Common myeloid progenitor, CD34-positive (primary cell): Measurements from ENCODE around the gene PICALM.

Source experiments
- CTCF ChIA-PET: fragments of 350-600 bp; sonication (Branson Sonifier 250); formaldehyde crosslinking; loops from one replicate; lab custom pipeline; 2021; ENCODE audit warnings: antibody characterized with exemption; lab: Charles Lee
- POLR2A ChIA-PET: fragments of 350-600 bp; sonication (Branson Sonifier 250); formaldehyde crosslinking; loops from one replicate; lab custom pipeline; 2021; ENCODE audit warnings: antibody characterized with exemption; lab: Charles Lee
- DNase-seq, 3 donors: peaks; one replicate each; pipeline versions ENCODE4 v3.0.0 to v3.0.0-alpha.2; 2013
- H3K27ac ChIP-seq, 2 experiments: 1 replicate in 1 of 2; 2 replicates in 1 of 2; pipeline ENCODE4 v1.7.0; 2013; ENCODE audit warnings: inconsistent platforms in 2 of 2, low read length in 2 of 2, mild to moderate bottlenecking in 2 of 2, low read depth in 1 of 2, moderate library complexity in 1 of 2; ENCODE audit not compliant: severe bottlenecking in 2 of 2, insufficient read depth in 1 of 2, poor library complexity in 1 of 2
- H3K27me3 ChIP-seq, 5 experiments: replicated peaks in 2 of 5; 1 replicate in 3 of 5; 2 replicates in 2 of 5; pipeline versions ENCODE4 v1.6.1 to v1.7.0; 2013; ENCODE audit warnings: low read length in 4 of 5, mild to moderate bottlenecking in 2 of 5, moderate library complexity in 2 of 5, inconsistent platforms in 1 of 5; ENCODE audit not compliant: insufficient read depth in 5 of 5, control insufficient read depth in 4 of 5
- H3K36me3 ChIP-seq, 4 experiments: 1 replicate in 2 of 4; 2 replicates in 2 of 4; pipeline versions ENCODE4 v1.6.1 to v1.7.0; 2013; ENCODE audit warnings: low read length in 3 of 4, control low read depth in 1 of 4, mild to moderate bottlenecking in 1 of 4; ENCODE audit not compliant: control insufficient read depth in 4 of 4, insufficient read depth in 4 of 4
- H3K4me1 ChIP-seq, 4 experiments: 1 replicate in 3 of 4; 2 replicates in 1 of 4; pipeline versions ENCODE4 v1.6.1 to v1.7.1; 2013; ENCODE audit warnings: low read length in 3 of 4, mild to moderate bottlenecking in 3 of 4, control low read depth in 1 of 4, inconsistent platforms in 1 of 4, moderate library complexity in 1 of 4; ENCODE audit not compliant: control insufficient read depth in 4 of 4, insufficient read depth in 4 of 4; ENCODE audit errors: control extremely low read depth in 1 of 4
- H3K4me3 ChIP-seq, 7 experiments: 1 replicate in 4 of 7; 2 replicates in 3 of 7; pipeline versions ENCODE4 v1.5.1 to v1.7.0; 2013; ENCODE audit warnings: mild to moderate bottlenecking in 7 of 7, low read length in 6 of 7, moderate library complexity in 6 of 7, inconsistent platforms in 2 of 7, low read depth in 2 of 7, control low read depth in 1 of 7; ENCODE audit not compliant: insufficient read depth in 4 of 7, control insufficient read depth in 1 of 7; ENCODE audit errors: extremely low read depth in 1 of 7
- H3K9me3 ChIP-seq, 5 experiments: 1 replicate in 4 of 5; 2 replicates in 1 of 5; pipeline versions ENCODE4 v1.6.1 to v1.7.1; 2013; ENCODE audit warnings: low read length in 4 of 5, mild to moderate bottlenecking in 2 of 5, inconsistent platforms in 1 of 5, low read depth in 1 of 5, moderate library complexity in 1 of 5; ENCODE audit not compliant: control insufficient read depth in 4 of 5, insufficient read depth in 2 of 5; ENCODE audit errors: control extremely low read depth in 1 of 5
- WGBS: methylation state at CpG from one replicate; pipeline ENCODE4 v1.1.5; 2013; ENCODE audit not compliant: insufficient coverage; 5-methylcytosine and 5-hydroxymethylcytosine counted together

Gene PICALM

GRCh38 chr11:85976525-85976924, 92.4 kb downstream of the PICALM start:
- no peaks in the 10 kb centered on the region for H3K4me1 ChIP-seq
- ChIA-PET POLR2A (no interaction called here), CTCF (interaction anchor here (1.2 to 1.3 kb wide), 2 partner anchors 13 to 19 kb away, joined by 3 read pairs; no protein-coding TSS in a partner anchor)
- H3K27me3 ChIP-seq, result no peaks in the 10 kb centered on the region
- no peak overlapping the region for H3K27ac ChIP-seq
- DNase-seq, result no peak
- WGBS, result no CpG with 5 or more reads among the region's 1 CpG
- H3K4me3 ChIP-seq, result no peak overlapping the region
- peaks cover 19 to 82% (median 48%) of the 10 kb centered on the region in 4 experiments for H3K36me3 ChIP-seq
- no peaks in the 10 kb centered on the region for H3K9me3 ChIP-seq

GRCh38 chr11:85974122-85974521, 94.8 kb downstream of the PICALM start:
- no peak overlapping the region for H3K27ac ChIP-seq
- H3K4me1 ChIP-seq, result peaks cover 0 to 2% (median under 1%) of the 10 kb centered on the region in 4 experiments
- DNase-seq, result no peak
- H3K36me3 ChIP-seq, result peaks cover 15 to 82% (median 39%) of the 10 kb centered on the region in 4 experiments
- no peaks in the 10 kb centered on the region for H3K9me3 ChIP-seq
- ChIA-PET CTCF (interaction anchor here (0.7 kb wide), 1 partner anchor 212 kb away, joined by 3 read pairs; no protein-coding TSS in a partner anchor), POLR2A (no interaction called here)
- no peaks in the 10 kb centered on the region for H3K27me3 ChIP-seq
- WGBS, result 100% methylated on average over 3 of the region's 4 CpGs
- no peak overlapping the region for H3K4me3 ChIP-seq

- no peak for DNase-seq
- H3K4me1 ChIP-seq, result peaks cover 0 to 8% (median 5%) of the 10 kb centered on the region in 4 experiments
- peaks cover 14 to 76% (median 36%) of the 10 kb centered on the region in 4 experiments for H3K36me3 ChIP-seq
- H3K27ac ChIP-seq, result no peak overlapping the region
- no CpG with 5 or more reads among the region's 5 CpGs for WGBS
- ChIA-PET POLR2A (no interaction called here), CTCF (interaction anchor here (0.6 to 2.9 kb wide), 4 partner anchors 11 to 47 kb away, joined by 3 to 7 read pairs (median 4); no protein-coding TSS in a partner anchor)
- no peak overlapping the region for H3K4me3 ChIP-seq
- H3K9me3 ChIP-seq, result no peaks in the 10 kb centered on the region
- no peaks in the 10 kb centered on the region for H3K27me3 ChIP-seq
Measured at GRCh38 chr11:85970593-85970992, 98.3 kb downstream of the PICALM start.

- Histone ChIP-seq H3K4me3 (no peak overlapping the region), H3K27me3 (no peaks in the 10 kb centered on the region), H3K4me1 (peaks cover 0 to 8% (median 5%) of the 10 kb centered on the region in 4 experiments), H3K36me3 (peaks cover 6 to 59% (median 36%) of the 10 kb centered on the region in 4 experiments), H3K9me3 (no peaks in the 10 kb centered on the region), H3K27ac (no peak overlapping the region)
- POLR2A ChIA-PET, result no interaction called here
- WGBS, result 94% methylated on average over 3 of the region's 5 CpGs
- CTCF ChIA-PET, result interaction anchor here (1.2 to 2.1 kb wide), 3 partner anchors 112 to 325 kb away, joined by 3 to 5 read pairs (median 3); partner anchors contain the start of gene CCDC83
- no peak for DNase-seq
Measured at GRCh38 chr11:85967457-85967856, 101.4 kb downstream of the PICALM start.

- no peak overlapping the region for H3K27ac ChIP-seq
- H3K27me3 ChIP-seq, result no peaks in the 10 kb centered on the region
- no peak for DNase-seq
- H3K36me3 ChIP-seq, result peaks cover 8 to 59% (median 32%) of the 10 kb centered on the region in 4 experiments
- no peak overlapping the region for H3K4me3 ChIP-seq
- ChIA-PET POLR2A (no interaction called here), CTCF (no interaction called here)
- WGBS, result 100% methylated on average over 1 of the region's 2 CpGs
- H3K4me1 ChIP-seq, result peaks cover 0 to 8% (median 5%) of the 10 kb centered on the region in 4 experiments
- no peaks in the 10 kb centered on the region for H3K9me3 ChIP-seq
Measured at GRCh38 chr11:85965202-85965601, 103.7 kb downstream of the PICALM start.

GRCh38 chr11:85961930-85962363, 106.9 kb downstream of the PICALM start:
- ChIA-PET POLR2A (no interaction called here), CTCF (interaction anchor here (0.9 kb wide), 1 partner anchor 20 kb away, joined by 3 read pairs; no protein-coding TSS in a partner anchor)
- no peak overlapping the region for H3K27ac ChIP-seq
- WGBS, result 96% methylated on average over 5 of the region's 5 CpGs
- no peaks in the 10 kb centered on the region for H3K9me3 ChIP-seq
- DNase-seq, result no peak
- no peaks in the 10 kb centered on the region for H3K4me1 ChIP-seq
- no peaks in the 10 kb centered on the region for H3K27me3 ChIP-seq
- H3K36me3 ChIP-seq, result peaks cover 16 to 71% (median 44%) of the 10 kb centered on the region in 4 experiments
- no peak overlapping the region for H3K4me3 ChIP-seq

- no peak overlapping the region for H3K4me3 ChIP-seq
- CTCF ChIA-PET, result interaction anchor here (0.9 to 1.0 kb wide), 3 partner anchors 19 to 329 kb away, joined by 3 to 5 read pairs (median 3); no protein-coding TSS in a partner anchor
- peaks cover 20 to 73% (median 43%) of the 10 kb centered on the region in 4 experiments for H3K36me3 ChIP-seq
- no peaks in the 10 kb centered on the region for H3K9me3 ChIP-seq
- H3K27me3 ChIP-seq, result no peaks in the 10 kb centered on the region
- no peak for DNase-seq
- WGBS, result 91% methylated on average over 5 of the region's 6 CpGs
- H3K4me1 ChIP-seq, result no peaks in the 10 kb centered on the region
- POLR2A ChIA-PET, result no interaction called here
- H3K27ac ChIP-seq, result no peak overlapping the region
Measured at GRCh38 chr11:85961130-85961529, 107.8 kb downstream of the PICALM start.
